GM21360 (cell line): ENCODE measurements around the gene C1QB.

Experiments
- ATAC-seq: cut with Tn5 transposase; IDR thresholded peaks from one replicate; pipeline ENCODE4 v1.9.1; 2021; ENCODE audit warnings: mild to moderate bottlenecking, moderate library complexity; ENCODE audit not compliant: unreplicated experiment

The C1QB gene, protein sequence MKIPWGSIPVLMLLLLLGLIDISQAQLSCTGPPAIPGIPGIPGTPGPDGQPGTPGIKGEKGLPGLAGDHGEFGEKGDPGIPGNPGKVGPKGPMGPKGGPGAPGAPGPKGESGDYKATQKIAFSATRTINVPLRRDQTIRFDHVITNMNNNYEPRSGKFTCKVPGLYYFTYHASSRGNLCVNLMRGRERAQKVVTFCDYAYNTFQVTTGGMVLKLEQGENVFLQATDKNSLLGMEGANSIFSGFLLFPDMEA

DNA sequence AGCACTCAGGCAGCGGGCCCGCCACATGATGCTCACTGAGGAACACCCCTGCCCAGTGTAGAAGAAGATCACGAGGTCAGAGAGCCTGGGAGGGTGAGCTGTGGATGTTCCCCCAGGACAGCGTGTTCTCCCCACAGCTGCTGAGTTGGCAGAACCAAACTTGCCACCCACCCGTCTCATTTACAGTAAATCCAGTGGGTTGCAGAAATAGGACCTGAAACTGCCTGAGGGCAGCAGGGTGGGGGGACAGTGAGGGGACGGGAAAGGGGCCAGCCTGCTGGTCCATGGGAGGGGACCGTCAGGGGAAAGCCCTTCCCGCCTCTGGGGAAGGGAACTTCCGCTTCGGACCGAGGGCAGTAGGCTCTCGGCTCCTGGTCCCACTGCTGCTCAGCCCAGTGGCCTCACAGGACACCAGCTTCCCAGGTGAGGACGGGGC lies at the start of gene C1QB:
C1QB (plus strand) TSS at position 356 of the 436 bp plus-strand sequence. CDS start 6,227 bp downstream, outside the sequence.
- no peak for ATAC-seq

DNA sequence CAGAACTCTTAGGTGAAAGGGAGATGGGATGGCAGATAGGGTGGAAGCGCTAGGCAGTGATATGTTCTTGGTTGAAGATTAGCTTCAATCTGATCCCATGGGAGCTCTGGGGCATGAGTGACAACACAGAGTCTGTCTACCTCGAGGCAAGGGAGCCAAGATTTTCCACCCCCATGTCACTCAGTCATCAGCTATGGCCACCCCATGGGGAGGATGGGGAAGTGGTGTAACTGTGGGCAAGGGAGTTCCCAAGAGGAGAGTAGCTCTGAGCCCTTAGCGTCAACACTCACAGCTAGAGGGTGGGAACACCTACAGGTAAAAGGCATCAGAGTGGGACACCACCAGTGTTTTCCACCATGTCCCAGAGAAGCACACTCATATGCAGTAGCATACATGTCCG lies 46.9 kb upstream of the C1QB start:
- no peak for ATAC-seq

DNA sequence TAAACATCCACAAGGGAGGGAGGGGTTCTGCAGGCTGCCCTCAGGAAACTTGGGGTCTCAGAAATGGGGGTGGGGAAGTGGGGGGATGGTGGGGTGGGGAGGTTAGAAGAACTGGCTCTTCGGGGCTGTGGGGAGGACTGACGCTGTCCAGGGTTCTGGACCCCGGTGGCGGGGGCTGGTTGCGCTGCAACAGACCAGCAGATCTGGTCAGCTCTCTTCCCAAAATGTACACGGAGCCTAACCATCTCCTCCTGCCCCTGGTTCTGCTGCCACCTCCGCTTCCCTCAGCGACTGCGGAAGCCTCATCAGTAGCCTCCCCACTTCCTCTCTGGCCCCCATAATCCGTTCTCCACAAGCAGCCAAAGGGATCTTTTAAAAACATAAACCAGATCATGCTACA lies 45.9 kb upstream of the C1QB start:
- no peak for ATAC-seq

DNA sequence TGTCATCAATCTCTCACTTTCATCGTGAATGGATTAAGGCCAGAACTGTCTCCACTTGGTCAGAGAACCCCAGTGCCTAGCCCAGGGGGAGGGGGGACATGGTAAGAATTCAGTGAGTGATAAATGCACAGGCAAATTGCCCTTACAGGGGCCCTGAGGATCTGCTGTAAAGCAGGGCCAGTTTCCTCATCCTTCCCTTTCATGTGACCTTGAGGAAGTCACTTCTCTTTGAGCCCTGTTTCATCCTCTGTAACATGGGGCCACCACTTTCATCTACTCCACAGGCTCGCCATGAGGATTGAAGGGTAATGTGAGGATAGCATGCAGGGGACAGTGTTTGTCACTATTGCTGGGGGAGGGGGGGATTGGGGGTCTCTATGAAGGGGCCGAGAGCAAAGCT lies 44.7 kb upstream of the C1QB start:
- ATAC-seq: no peak

DNA sequence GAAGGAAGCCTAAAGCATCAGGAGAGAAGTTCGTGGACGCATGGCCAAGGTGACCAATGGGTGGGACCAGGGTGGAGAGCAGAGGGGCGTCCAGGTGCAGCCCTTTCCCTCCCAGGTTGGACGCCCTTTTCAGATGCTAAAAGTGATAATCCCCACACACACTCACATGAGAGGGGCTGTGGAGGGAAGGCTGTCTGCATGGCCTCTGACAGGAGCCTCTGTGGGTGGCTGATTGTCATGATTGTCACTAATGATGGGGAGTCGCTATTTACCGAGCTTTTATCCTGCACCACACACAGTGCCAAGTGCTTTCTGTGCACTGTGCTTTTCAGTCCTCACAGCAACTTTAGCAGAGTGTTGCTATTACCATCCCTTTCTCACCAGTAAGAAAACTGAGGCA lies 43.7 kb upstream of the C1QB start:
- ATAC-seq: no peak

DNA sequence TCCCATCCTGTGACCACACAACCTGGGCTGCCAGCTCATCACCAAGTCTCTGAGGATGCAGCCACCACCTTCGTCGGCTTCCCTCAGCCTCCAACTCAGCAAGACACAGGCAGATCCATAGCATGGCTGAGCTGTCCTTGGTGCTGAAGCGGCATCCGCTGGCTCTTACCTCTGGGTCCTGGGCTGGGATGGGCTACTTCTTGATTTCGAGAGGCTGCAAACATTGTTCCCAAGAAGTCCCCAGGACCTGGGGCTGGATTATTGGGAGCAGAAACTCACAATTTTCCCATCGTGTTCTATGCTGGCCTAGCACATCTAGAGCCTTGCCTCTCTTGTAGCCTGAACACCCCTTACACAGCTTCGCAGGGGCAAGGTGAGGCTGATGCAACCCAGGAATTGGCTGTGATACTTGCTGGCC lies 41.5 kb upstream of the C1QB start:
- no peak for ATAC-seq

DNA sequence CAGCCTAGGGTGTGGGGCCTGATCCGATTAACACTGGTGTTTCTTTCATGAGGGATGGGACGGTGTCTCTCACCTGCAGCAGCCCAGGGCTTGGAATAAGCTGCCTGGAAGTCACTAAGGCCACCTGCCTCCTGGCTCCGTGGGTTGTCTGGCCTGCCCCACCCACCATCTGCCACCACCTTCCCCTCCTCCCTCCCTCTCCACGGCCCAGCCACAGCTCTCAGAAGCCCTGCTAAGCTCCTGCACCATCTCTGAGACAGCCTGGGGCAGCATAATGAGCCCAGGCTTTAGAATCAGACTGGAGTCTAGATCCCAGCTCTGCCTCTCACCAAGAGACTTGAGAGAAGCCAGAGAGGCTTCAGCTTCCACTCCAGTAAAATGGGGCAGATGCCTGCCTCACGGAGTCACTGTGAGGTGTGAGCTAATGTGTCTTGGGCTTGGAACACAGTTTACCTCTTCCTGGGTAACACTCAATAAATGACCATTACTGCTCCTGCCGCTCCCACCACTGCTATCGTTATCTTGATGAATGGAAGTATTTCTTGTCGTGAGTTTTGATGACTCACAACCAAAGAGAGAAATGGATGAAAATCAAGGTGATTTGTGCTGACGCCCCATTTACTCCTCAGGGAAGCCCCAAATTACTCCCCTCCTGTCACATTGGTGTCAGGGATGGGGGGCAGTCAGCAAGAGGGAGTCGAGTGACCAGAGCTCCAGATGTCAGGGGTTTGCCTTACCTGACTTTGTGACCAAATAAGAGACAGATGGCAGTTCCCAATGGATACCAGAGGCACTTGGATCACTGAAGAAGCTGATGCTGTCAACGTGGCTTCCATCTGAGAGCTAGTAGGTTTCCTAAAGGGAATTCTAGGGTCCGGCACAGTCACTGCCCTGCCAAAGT lies 40.1 kb upstream of the C1QB start:
- no peak for ATAC-seq

DNA sequence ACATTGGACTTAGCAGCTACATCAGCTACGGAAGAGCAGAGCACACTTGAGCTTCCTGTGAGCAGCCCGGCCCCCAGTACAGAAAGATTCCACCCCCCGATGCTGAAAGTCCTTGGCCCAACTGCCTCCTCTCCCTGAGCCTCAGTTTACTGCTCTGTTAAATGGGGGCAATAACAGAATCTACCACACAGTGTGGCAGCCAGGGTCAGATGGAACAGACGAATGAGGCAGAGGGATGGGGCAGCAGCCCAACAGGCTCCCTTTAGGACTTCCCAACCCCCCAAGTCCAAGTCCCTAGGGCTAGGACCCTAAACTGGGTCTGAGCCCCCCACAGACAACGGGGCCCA lies 39.5 kb upstream of the C1QB start:
- ATAC-seq: no peak

DNA sequence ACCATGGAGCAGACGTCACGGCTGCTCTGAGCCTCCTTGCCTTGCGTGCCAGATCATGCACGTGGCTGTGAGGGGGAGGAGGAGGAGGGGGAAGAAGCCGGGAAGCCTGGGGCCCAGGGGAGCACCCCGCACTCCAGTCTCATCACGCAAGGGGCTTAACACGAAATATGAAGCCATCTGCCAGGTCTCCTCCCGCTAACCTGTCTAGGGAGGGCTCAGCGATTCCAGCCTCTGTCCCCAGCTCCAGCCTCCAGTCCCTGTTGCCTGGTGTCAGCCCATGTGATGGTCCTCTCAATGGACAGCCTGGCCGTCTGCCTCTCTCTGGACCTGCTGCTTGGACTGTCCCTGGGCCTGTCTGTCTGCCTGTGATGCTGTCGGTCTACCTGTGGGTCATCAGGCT lies 39.1 kb upstream of the C1QB start:
- no peak for ATAC-seq

DNA sequence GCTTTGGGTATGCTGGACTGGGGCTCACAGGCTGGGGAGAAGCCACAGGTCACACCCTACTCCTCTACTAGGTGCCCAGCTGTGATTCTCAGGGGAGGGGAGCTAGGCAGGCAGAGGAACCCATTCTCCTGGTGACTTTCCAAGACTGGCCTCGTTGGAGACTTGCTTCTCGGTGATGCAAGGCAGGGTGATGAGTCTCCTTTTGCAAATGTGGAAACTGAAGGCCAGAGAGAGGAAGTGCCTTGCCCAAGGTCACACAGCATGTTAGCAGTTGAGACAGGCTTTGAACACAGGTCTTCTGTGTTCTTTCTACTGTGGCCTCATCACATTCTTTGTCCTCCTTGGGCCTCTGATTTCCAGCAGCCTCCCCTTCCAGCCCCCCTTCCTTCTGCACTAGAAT lies 37.1 kb upstream of the C1QB start:
- ATAC-seq: no peak

DNA sequence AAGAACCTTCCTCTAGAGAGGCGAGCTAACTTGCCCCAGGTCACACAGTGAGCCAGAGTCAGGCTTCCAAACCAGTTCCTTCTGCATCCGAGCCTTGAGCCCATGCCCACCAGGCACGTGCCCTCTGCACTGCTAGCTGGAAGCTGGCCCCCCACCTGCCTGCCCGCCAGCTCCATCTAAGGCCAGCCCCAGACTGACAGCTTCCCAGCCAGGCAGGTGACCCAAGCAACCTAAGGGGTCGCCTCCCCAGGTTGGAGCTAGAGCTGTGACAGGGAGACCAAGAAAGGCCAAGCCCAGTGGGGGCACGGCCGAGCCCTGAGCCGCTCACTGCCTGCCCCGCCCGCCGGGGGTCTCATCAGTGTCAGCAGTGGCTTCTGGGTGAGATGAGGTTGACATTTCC lies 36.5 kb upstream of the C1QB start:
- ATAC-seq: no peak

DNA sequence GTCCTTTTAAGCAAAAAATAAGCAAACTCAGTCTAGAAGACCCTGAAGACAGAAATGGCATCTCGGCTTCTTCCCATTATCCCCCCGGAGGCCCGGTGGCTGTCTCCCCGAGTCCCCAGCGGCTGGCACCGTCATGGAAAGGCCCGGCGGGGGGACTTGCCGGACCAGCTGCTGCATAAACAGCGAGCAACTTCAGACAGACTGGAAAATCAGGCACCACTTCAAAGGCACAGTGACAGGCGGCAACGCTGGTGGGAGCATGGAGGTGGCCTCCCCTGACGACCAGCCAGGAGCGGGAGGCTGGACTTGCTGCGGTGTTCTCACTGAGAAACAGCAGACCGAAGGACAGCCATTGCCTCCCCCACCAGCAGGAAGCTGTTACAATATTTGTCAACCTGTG lies 35.0 kb upstream of the C1QB start:
- ATAC-seq: no peak

DNA sequence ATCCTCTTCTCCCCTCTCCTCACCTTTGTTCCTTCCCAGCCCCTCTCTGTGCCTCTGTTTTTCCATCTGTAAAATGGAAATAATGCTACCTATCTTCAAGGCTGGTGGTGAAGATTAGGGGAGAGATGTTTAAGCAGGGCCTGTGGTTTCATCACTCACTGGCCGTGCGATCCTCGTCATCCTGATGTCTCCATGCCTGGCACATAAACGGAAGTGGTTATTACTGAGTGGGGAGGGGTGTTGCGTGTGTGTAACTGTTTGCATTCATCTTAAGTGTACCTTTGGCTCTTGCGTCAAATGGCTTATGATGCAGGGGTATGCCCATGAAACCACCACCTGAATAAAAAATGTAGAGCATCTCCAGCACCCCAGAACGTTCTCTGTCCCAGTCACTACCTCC lies 33.8 kb upstream of the C1QB start:
- ATAC-seq: no peak

DNA sequence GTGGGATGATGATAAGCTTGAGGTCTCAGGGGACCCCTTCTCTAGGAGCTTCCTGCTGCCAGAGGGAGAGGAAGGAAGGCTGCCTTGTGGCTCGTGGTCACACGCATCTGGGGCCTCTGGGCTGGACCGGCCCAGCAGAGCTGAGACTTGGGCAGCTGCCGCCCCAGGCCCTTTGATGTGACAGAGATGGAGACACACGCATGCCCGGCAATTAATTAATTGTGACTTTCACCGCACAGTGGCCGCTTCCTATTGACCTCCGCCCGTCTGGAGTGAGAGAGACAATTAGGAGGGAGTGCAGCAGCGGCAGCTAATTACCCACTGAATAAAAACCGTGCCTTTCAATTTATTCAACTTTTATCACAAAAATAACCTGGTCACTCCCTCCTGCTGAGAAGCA lies 33.2 kb upstream of the C1QB start:
- no peak for ATAC-seq

DNA sequence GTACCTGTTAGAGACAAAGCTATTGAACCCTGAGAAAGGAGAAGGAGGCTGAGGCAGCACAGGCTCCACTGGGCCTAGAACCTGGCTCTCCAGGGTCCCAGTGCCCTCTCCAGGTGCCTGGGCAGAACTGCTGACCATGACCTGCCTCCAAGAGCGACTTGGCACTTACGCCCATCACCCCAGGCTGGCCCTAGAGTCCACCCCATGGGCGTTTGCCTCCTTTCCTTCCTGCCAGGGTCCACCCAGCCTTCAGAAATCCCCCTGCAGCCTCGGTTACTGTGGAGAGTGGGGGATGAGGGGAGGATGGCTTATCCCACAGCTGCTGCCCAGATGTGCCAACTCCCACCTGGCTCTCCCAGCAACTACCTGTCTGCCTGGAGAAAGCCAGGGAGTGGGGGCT lies 31.3 kb upstream of the C1QB start:
- ATAC-seq: no peak

DNA sequence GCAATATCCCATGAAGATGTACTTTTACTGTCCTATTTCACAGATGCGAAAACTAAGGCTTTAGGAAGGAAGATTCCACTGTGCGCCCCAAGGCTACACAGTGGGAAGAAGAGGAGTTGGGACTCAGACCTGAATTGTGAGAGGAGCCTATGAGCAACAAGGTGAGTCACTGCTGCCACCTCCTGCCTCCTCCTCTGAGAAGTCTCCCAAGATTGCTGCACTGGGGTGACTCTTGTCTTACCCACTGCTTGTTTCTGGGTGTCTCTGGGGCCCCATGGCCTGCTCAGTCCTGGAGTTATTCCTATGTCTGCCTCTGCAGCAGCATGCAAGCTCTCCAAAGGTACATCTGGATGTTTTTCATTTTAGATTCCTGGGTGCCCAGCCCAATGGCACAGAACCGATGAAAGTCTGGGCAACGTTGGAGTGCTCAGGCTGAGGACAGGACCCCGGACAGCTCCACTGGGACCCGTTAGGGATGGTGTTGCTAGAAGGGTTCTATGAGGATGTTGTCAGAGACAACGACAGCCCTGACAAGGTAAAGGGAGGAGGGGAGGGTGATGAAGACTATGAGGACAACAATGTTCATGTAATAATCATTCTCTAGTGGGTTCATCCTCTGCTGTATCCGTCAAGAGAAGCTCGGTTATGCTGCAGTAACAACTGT lies 27.6 kb upstream of the C1QB start:
- ATAC-seq: no peak

DNA sequence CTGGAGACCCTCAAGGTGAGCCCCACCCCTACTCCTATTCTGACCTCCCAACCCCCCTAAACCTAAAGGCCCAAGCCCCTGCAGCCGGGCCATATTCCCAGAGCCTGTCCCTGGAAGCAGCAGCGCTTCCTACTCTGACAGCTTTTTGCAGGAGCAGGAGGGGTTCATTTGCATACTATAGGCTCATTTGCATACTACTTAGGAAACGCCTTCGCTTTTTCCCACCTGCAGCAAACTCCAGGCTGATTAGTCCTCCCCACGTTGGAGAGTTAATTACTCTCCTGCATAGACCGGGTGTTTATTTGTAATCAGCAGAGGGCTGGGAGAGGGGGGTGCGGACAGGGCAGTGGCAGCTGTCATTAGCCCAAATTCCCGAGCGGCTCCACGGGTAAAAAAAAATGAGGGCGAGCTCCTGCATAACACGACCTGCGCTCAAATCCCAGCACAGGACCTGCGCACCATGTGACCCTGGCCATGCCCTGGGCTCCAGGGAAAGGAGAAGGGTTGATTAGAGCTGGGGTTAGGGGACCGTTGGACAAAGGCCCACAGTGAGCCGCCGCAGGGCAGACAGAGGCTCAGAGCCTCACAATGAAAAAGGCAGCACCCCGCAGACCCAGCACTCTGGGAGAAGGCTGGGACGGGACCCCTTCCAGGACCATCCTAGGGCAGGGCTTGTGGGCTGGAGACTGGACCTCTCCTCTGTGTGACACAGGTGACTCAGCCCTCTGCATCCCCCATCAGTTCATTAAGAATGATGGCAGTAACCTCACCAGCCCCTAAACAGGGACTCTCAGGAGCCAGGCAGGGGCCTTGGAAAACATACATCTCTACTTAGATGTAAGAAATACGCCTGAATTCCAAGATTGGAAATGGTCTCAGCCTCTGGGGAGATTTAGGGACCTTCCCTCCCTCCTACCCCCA lies 26.5 kb upstream of the C1QB start:
- ATAC-seq: no peak

DNA sequence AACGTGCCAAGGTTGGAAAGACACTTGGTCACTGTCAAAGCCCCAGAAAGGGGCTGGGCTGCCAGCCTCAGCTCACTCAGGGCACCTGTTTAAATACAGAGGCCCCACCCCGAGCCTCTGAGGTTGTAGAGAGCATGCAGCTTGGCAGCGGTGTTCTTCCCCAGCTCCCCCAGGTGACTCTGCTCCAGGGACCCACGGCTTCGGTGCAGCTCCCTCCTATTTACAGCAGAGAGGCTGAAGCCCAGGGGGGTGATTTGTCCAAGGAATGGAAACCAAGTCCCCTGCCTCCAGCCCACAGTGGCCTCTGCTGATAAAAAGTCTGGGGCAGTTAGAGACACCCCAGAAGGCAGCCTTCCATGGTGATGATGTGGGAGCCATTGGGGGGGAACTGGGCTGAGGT lies 25.7 kb upstream of the C1QB start:
- ATAC-seq: no peak

DNA sequence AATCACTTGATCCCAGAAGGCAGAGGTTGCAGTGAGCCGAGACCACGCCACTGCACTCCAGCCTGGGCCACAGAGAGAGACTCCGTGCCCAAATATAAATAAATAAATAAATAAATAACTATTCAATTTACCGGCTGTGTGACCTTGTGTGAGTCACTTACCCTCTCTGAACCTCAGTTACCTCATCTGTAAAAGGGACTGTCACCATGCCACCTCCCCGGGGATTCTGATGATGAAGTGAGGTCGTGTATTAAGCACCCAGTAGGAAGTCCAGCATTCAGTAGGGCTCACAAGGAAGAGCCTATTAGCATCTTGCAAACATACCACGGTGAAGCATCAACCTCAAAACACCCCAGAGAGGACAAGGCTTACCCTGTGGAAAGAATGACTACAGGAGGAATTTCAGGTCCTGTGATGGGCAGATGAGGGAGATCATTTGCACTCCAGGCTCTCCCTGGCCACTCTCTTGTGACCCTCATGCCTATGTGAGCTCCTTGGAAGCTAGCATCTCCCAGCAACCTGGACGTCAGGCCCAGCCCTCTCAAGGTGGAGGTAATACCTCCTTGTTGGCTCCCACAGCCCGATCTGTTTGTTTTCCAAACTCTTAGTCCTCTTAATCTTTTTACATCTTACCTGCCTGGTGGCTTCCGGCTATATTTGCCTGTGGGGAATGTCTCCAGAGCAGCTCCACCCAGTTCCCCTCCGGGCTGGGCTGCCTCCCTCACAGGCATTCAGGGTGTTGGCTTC lies 24.2 kb upstream of the C1QB start:
- ATAC-seq: no peak

DNA sequence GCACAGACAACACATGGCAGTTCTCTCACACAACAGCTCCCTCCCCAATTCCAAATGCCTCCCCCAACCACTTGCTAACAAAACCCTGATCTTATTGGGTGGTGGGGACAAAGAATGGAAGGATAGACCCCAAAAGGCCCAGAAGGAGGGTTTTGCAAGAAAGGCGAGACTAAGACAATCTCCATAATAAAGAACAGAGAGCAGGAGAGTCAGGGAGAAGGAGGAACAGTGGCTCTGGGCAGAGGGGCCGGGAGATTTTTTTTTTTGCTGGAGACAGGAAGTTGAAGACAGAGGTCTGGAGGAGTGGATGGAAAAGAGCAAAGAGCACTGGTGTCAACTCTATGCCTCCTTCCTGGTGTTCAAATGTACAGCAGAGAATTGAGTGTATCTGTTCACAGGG lies 23.1 kb upstream of the C1QB start:
- ATAC-seq: no peak
